OCI-LY3 (cell line): Measurements from ENCODE around the gene HSBP1L1.
"Not testable (repeated sequence)": the region's sequence is repeated elsewhere in the genome, so short reads cannot be mapped to it uniquely, and the experiment has no call there.

Experiments used
- H2AFZ ChIP-seq: fragments of 200-600, 300-600 bp; shearing (Covaris generic); 2 replicates; pipeline ENCODE4 v1.6.0; 2014; ENCODE audit warnings: antibody characterized with exemption, low read depth, low read length
- H3K27ac ChIP-seq: fragments of 200-600, 300-600 bp; sonication (generic); 2 replicates; pipeline ENCODE4 v1.5.1; 2014; ENCODE audit warnings: mild to moderate bottlenecking, low read length, moderate library complexity, mixed read lengths
- H3K27me3 ChIP-seq: fragments of 200-600, 300-600 bp; sonication (generic); 2 replicates; pipeline ENCODE4 v1.6.1; 2014; ENCODE audit warnings: low read depth, low read length, mixed read lengths
- H3K36me3 ChIP-seq: fragments of 200-600, 300-600 bp; sonication (generic); replicated peaks from 2 replicates; pipeline ENCODE3; 2014; ENCODE audit warnings: low read depth, low read length, mixed read lengths
- H3K4me1 ChIP-seq: fragments of 300-600, 200-600 bp; sonication (generic); 2 replicates; pipeline ENCODE4 v1.6.1; 2014; ENCODE audit warnings: low read length, mixed read lengths
- H3K4me2 ChIP-seq: fragments of 200-600, 300-600 bp; sonication (generic); 2 replicates; pipeline ENCODE4 v1.6.1; 2014; ENCODE audit warnings: low read length, mixed read lengths
- H3K4me3 ChIP-seq: fragments of 300-600, 200-600 bp; sonication (generic); 2 replicates; pipeline ENCODE4 v1.5.1; 2014; ENCODE audit warnings: antibody characterized with exemption, mild to moderate bottlenecking, low read length, moderate library complexity
- H3K79me2 ChIP-seq: fragments of 300-600, 200-600 bp; shearing (Covaris generic); 2 replicates; pipeline ENCODE4 v1.6.1; 2014; ENCODE audit warnings: mild to moderate bottlenecking, low read length, mixed read lengths
- H3K9ac ChIP-seq: fragments of 300-600, 200-600 bp; shearing (Covaris generic); 2 replicates; pipeline ENCODE4 v1.6.0; 2014; ENCODE audit warnings: mild to moderate bottlenecking, low read length, moderate library complexity
- H3K9me3 ChIP-seq: fragments of 200-600, 300-600 bp; shearing (Covaris generic); 2 replicates; pipeline ENCODE4 v1.6.1; 2014; ENCODE audit warnings: low read length, mixed read lengths; ENCODE audit not compliant: insufficient read depth
- H4K20me1 ChIP-seq: fragments of 200-600, 300-600 bp; sonication (generic); 2 replicates; pipeline ENCODE4 v1.6.1; 2016; ENCODE audit warnings: low read length, mixed read lengths; ENCODE audit not compliant: insufficient read depth
- CTCF ChIP-seq: fragments of 200-600, 300-600 bp; sonication (generic); IDR thresholded peaks from 2 replicates; pipeline ENCODE4 v1.5.1; 2014; ENCODE audit warnings: antibody characterized with exemption, low read length, low read depth
- EZH2phosphoT487 ChIP-seq: fragments of 200-600 bp; shearing (Covaris generic); IDR thresholded peaks from 2 replicates; pipeline ENCODE4 v1.6.1; 2018; ENCODE audit warnings: antibody characterized with exemption, mixed run types, low read depth

The HSBP1L1 gene

GRCh38 chr18:80009661-80010550 is 45.5 kb downstream of the HSBP1L1 start:
- H3K27me3 ChIP-seq = no peaks in the 10 kb centered on the region
- peaks cover 4% of the 10 kb centered on the region; the same call in 1 of the 2 replicates for H3K9me3 ChIP-seq
- H4K20me1 ChIP-seq = no peaks in the 10 kb centered on the region
- no peak overlapping the region for H3K4me3 ChIP-seq
- no peak overlapping the region for H3K27ac ChIP-seq
- H3K9ac ChIP-seq = no peak overlapping the region
- no peak overlapping the region for H3K4me2 ChIP-seq
- no peak for TF ChIP-seq CTCF
- TF ChIP-seq EZH2phosphoT487 = no peak
- H3K79me2 ChIP-seq = no peaks in the 10 kb centered on the region
- H2AFZ ChIP-seq = no peak overlapping the region
- no peaks in the 10 kb centered on the region for H3K4me1 ChIP-seq
- no peaks in the 10 kb centered on the region for H3K36me3 ChIP-seq

GRCh38 chr18:80010551-80010906 is 46.1 kb downstream of the HSBP1L1 start:
- Histone ChIP-seq H3K27me3 (no peaks in the 10 kb centered on the region), H3K4me3 (no peak overlapping the region), H3K27ac (no peak overlapping the region), H3K36me3 (no peaks in the 10 kb centered on the region), H3K4me2 (no peak overlapping the region), H4K20me1 (no peaks in the 10 kb centered on the region), H3K9me3 (peaks cover 4% of the 10 kb centered on the region; the same call in 1 of the 2 replicates), H3K79me2 (no peaks in the 10 kb centered on the region), H2AFZ (no peak overlapping the region), H3K9ac (no peak overlapping the region), H3K4me1 (no peaks in the 10 kb centered on the region)
- TF ChIP-seq CTCF (no peak), EZH2phosphoT487 (no peak)

GRCh38 chr18:80011496-80012137 is 47.2 kb downstream of the HSBP1L1 start:
- not testable (repeated sequence) for H3K4me2 ChIP-seq, H3K9me3 ChIP-seq, H3K27me3 ChIP-seq, H3K79me2 ChIP-seq, H3K4me1 ChIP-seq, H3K27ac ChIP-seq, H2AFZ ChIP-seq, H3K4me3 ChIP-seq, H3K9ac ChIP-seq, H4K20me1 ChIP-seq, H3K36me3 ChIP-seq

- Histone ChIP-seq H3K27me3 (no peaks in the 10 kb centered on the region), H3K9ac (no peak overlapping the region), H2AFZ (no peak overlapping the region), H3K36me3 (no peaks in the 10 kb centered on the region), H3K27ac (no peak overlapping the region), H3K9me3 (peaks cover 4% of the 10 kb centered on the region; the same call in 1 of the 2 replicates), H4K20me1 (no peaks in the 10 kb centered on the region), H3K4me1 (no peaks in the 10 kb centered on the region), H3K4me2 (no peak overlapping the region), H3K79me2 (no peaks in the 10 kb centered on the region), H3K4me3 (no peak overlapping the region)
- TF ChIP-seq EZH2phosphoT487 (no peak), CTCF (no peak)
Observed at GRCh38 chr18:80012714-80013113, 48.3 kb downstream of the HSBP1L1 start.
